Upper lobe of left lung (tissue), 4 donors: ENCODE results near the gene CALN1.

ENCODE experiments used
- CTCF ChIP-seq, 6 experiments: fragments of 450-650 bp in 4 of 6; fragments of 200-600 bp in 2 of 6; sonication (generic) in 2 of 6; IDR thresholded peaks; one replicate each; pipeline ENCODE4 v1.5.1; 2016 to 2019; ENCODE audit warnings: antibody characterized with exemption in 6 of 6
- EP300 ChIP-seq, 4 donors: sonication (generic); formaldehyde crosslinking; IDR thresholded peaks; one replicate each; pipeline ENCODE4 v1.5.1; 2017; ENCODE audit warnings: antibody characterized with exemption in 4 of 4, control low read depth in 2 of 4
- POLR2A ChIP-seq, 4 donors: fragments of 450-650 bp; IDR thresholded peaks; one replicate each; pipeline ENCODE4 v1.5.1; 2016 to 2017; ENCODE audit warnings: antibody characterized with exemption in 4 of 4, mild to moderate bottlenecking in 2 of 4

- TF ChIP-seq CTCF (IDR thresholded peaks at IDR 0.05) (no peak), EP300 (IDR thresholded peaks at IDR 0.05) (no peak), POLR2A (IDR thresholded peaks at IDR 0.05) (no peak)
Measured at GRCh38 chr7:72453471-72453870, 41.3 kb upstream of the CALN1 start.
